Small intestine (tissue), 16 donors: ENCODE results near the gene EPHA2. TPM values are rescaled to one million over a fixed set of nuclear protein-coding genes. Genes with fewer than 3 reads are reported as not detected.

Source experiments
- DNase-seq, 2 donors: peaks; one replicate each; pipeline versions ENCODE4 v3.0.0 to v3.0.0-alpha.2; 2013
- FAIRE-seq: peaks from 2 replicates; lab custom pipeline; 2012; peaks lifted over from hg19 to GRCh38; lab: Jason Lieb, UNC
- H3K27ac ChIP-seq, 3 donors: one replicate each; pipeline ENCODE4 v1.5.1; 2013; ENCODE audit warnings: low read length in 2 of 3, mild to moderate bottlenecking in 2 of 3, control low read depth in 1 of 3, inconsistent platforms in 1 of 3, low read depth in 1 of 3, moderate library complexity in 1 of 3
- H3K27me3 ChIP-seq, 3 donors: one replicate each; pipeline ENCODE4 v1.6.1; 2013; ENCODE audit warnings: low read length in 3 of 3, inconsistent platforms in 1 of 3; ENCODE audit not compliant: control insufficient read depth in 3 of 3, insufficient read depth in 3 of 3
- H3K36me3 ChIP-seq, 3 donors: one replicate each; pipeline ENCODE4 v1.6.1; 2013; ENCODE audit warnings: low read length in 3 of 3, inconsistent platforms in 1 of 3, low read depth in 1 of 3, mild to moderate bottlenecking in 1 of 3, moderate library complexity in 1 of 3; ENCODE audit not compliant: control insufficient read depth in 3 of 3, insufficient read depth in 2 of 3
- H3K4me1 ChIP-seq, 3 donors: one replicate each; pipeline ENCODE4 v1.6.1; 2013; ENCODE audit warnings: low read length in 2 of 3, inconsistent platforms in 1 of 3, low read depth in 1 of 3, mild to moderate bottlenecking in 1 of 3, moderate library complexity in 1 of 3; ENCODE audit not compliant: control insufficient read depth in 3 of 3, insufficient read depth in 2 of 3
- H3K4me3 ChIP-seq, 3 donors: one replicate each; pipeline ENCODE4 v1.5.1; 2013; ENCODE audit warnings: low read length in 3 of 3, control low read depth in 1 of 3, inconsistent platforms in 1 of 3, low read depth in 1 of 3, mild to moderate bottlenecking in 1 of 3, moderate library complexity in 1 of 3
- H3K9me3 ChIP-seq, 2 donors: one replicate each; pipeline ENCODE4 v1.6.1; 2013; ENCODE audit warnings: low read depth in 1 of 2, low read length in 1 of 2; ENCODE audit not compliant: control insufficient read depth in 2 of 2, insufficient read depth in 1 of 2
- WGBS, 3 donors: extraction: QIAGEN DNeasy Blood & Tissue Kit; methylation state at CpG; one replicate each; pipeline ENCODE4 v1.1.7; 2013; 5-methylcytosine and 5-hydroxymethylcytosine counted together
- long read RNA-seq, 10 donors: transcript quantifications; one replicate each; lab custom pipeline, GENCODE V29; 2026
- polyA plus RNA-seq, 4 donors: library from polyadenylated mRNA; stranded (reverse) in 3 of 4; unstranded in 1 of 4; fragments of 200-250 nt in 3 of 4; fragments of 120-200 nt in 1 of 4; gene quantifications; one replicate each; pipeline versions ENCODE4 v1.2.1 to v1.2.3, GENCODE V29; 2013
- donor health status: healthy with polysubstance abuse.
- donor health status: control.
- donor health status: control.
- donor health status: Bipolar disorder and iron deficiency.
- donor health status: healthy.

EPHA2 gene
- 10 to 100 TPM; 12.7 to 23.8 (median 19.8) TPM for polyA plus RNA-seq
- long read RNA-seq, donor 1, result 0 reads
- long read RNA-seq, donor 2, result 0 reads
- long read RNA-seq, donor 3, partial matches to known transcripts, result 7 of 7 reads
- long read RNA-seq, donor 3, other reads (novel, unspliced or antisense), result 0 of 7 reads
- long read RNA-seq, donor 4, result 0 reads
- long read RNA-seq, donor 5, result 0 reads
- long read RNA-seq, donor 6, partial matches to known transcripts, result 0 of 1 reads
- long read RNA-seq, donor 6, other reads (novel, unspliced or antisense), result 0 of 1 reads
- long read RNA-seq, donor 7, result 0 reads
- long read RNA-seq, donor 8, result 0 reads
- long read RNA-seq, donor 9, result 0 reads
- long read RNA-seq, donor 10, partial matches to known transcripts, result 5 of 6 reads
- long read RNA-seq, donor 10, other reads (novel, unspliced or antisense), result 0 of 6 reads

GRCh38 chr1:16155537-16156410 lies at the start of gene EPHA2:
TSS of gene EPHA2 (minus strand) at chr1:16156069. CDS start at chr1:16155932, 137 bp downstream.
- Histone ChIP-seq H3K4me3 (peak within 1 kb of the TSS; percentile 53 to 91 (median 82)), H3K4me1 (peaks cover 2 to 71% (median 9%) of the 10 kb centered on the region in 3 donors), H3K27ac (peak within 1 kb of the TSS; percentile 90 to 96 (median 94)), H3K27me3 (no peaks in the 10 kb centered on the region), H3K9me3 (no peaks in the 10 kb centered on the region), H3K36me3 (peaks cover 0 to 26% (median 0%) of the 10 kb centered on the region in 3 donors)
- FAIRE-seq (no peak), DNase-seq (peak; percentile 95 to 96)
- WGBS, 3 donors, result 3 to 9% (median 5%) methylated on average over 67 to 89 of the region's 89 CpGs

DNA sequence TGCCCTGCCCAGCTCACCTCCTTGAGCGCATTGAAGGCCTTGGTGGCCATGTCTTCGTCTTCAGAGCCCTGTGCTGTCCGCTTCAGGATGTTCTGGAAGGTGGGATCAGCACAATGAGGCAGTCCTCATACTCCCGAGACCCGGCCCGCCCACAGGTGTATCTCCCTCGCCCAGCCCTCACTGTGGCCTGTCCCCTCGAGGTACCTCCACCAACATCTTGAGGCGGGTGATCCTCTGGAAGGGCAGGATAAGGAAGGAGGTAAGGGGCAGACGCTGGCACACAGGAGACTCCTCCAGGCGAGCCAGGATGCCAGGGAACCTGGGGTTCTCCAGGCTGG lies 49.4 kb upstream of the EPHA2 start:
- Histone ChIP-seq H3K36me3 (peaks cover 0 to 52% (median 0%) of the 10 kb centered on the region in 3 donors), H3K4me1 (peaks cover 2 to 14% (median 2%) of the 10 kb centered on the region in 3 donors), H3K4me3 (no peak overlapping the region), H3K27me3 (no peaks in the 10 kb centered on the region), H3K27ac (no peak overlapping the region), H3K9me3 (no peaks in the 10 kb centered on the region)
- 93 to 96% (median 95%) methylated on average over 11 of the region's 11 CpGs for WGBS, 3 donors
- DNase-seq (no peak), FAIRE-seq (no peak)

DNA sequence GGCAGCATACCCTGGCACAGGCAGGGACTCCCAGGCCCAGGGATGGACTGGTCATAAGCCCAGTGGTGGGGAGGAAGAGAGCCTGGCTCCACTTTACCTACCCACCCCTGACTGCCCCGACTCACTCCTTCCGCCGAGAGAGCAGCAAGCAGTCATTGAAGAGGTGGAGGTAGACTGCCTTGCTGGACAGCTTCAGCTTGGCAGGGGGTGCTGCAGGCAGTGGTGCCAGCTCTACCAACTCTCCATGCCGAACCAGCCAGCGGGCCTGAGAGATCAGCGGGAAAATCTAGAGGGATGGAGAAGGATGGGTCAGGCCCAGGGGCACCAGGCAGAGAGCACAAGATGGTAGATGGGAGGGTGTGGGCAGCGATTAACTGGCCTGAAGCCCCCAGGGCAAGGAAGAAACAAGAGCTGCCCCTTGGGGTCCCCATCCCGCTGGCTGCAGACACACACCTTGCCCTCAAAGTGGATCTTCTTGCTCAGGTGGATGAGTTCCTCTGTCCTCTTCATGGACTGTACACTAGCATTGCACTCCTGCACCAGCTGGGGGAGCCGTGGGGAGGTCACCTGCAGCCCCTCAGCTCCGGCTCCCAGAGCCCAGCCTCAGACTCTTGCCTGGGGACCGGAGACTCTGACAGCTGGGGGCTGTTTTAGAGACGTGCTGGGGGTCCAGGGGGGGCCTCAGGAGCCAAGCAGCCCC lies 48.9 kb upstream of the EPHA2 start:
- Histone ChIP-seq H3K4me1 (peaks cover 2 to 10% (median 2%) of the 10 kb centered on the region in 3 donors), H3K9me3 (no peaks in the 10 kb centered on the region), H3K4me3 (no peak overlapping the region), H3K27ac (no peak overlapping the region), H3K36me3 (peaks cover 0 to 57% (median 0%) of the 10 kb centered on the region in 3 donors), H3K27me3 (no peaks in the 10 kb centered on the region)
- 81 to 84% (median 82%) methylated on average over 12 of the region's 12 CpGs for WGBS, 3 donors
- peak in 1 of 2 donors; percentile 55 for DNase-seq
- FAIRE-seq, result no peak

DNA sequence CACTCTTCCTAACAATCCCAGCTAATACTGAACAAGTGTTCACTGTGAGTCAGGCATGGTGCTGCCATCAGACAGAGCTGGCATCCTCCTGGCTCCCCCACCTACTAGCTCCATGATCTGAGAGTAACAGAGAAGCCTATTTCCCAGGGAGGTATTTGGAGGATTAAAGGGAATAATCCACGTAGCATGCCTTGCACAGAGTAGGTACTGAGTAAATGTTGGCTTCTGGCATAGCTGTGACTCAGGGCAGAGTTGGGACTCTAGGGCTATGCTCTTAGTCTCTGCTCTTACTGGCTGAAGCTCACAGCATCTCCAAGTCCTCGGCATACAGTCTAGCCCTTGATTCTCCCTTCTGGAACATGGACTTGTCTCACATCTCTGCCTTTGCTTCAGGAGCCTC lies 48.3 kb upstream of the EPHA2 start:
- H3K9me3 ChIP-seq, result no peaks in the 10 kb centered on the region
- H3K4me3 ChIP-seq, result no peak overlapping the region
- FAIRE-seq, result no peak
- WGBS, 3 donors, result 93 to 98% (median 96%) methylated on average over 2 of the region's 2 CpGs
- H3K27ac ChIP-seq, result no peak overlapping the region
- no peaks in the 10 kb centered on the region for H3K27me3 ChIP-seq
- no peak for DNase-seq
- peaks cover 0 to 62% (median 0%) of the 10 kb centered on the region in 3 donors for H3K36me3 ChIP-seq
- H3K4me1 ChIP-seq, result peaks cover 2 to 10% (median 5%) of the 10 kb centered on the region in 3 donors

DNA sequence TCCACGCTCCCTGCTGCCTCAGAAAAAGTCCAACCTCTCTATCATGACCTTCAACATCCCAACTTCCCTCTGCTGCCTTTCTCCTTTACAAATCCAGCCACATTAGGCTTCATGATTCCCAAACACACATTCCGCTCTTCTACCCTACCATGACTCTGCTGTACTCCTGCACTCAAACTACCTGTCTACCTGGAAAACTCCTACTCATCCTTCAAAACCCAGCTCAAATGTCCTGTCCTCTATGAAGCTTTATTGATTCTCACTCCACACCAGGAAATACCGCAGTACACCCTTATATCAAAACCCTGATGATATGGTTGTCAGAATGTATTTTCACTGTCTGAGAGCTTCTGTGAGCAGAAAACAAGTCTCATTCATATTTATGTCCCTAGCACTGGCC lies 47.7 kb upstream of the EPHA2 start:
- WGBS, 3 donors, result 49 to 61% (median 55%) methylated on average over 3 of the region's 3 CpGs
- FAIRE-seq, result no peak
- H3K36me3 ChIP-seq, result peaks cover 0 to 62% (median 0%) of the 10 kb centered on the region in 3 donors

DNA sequence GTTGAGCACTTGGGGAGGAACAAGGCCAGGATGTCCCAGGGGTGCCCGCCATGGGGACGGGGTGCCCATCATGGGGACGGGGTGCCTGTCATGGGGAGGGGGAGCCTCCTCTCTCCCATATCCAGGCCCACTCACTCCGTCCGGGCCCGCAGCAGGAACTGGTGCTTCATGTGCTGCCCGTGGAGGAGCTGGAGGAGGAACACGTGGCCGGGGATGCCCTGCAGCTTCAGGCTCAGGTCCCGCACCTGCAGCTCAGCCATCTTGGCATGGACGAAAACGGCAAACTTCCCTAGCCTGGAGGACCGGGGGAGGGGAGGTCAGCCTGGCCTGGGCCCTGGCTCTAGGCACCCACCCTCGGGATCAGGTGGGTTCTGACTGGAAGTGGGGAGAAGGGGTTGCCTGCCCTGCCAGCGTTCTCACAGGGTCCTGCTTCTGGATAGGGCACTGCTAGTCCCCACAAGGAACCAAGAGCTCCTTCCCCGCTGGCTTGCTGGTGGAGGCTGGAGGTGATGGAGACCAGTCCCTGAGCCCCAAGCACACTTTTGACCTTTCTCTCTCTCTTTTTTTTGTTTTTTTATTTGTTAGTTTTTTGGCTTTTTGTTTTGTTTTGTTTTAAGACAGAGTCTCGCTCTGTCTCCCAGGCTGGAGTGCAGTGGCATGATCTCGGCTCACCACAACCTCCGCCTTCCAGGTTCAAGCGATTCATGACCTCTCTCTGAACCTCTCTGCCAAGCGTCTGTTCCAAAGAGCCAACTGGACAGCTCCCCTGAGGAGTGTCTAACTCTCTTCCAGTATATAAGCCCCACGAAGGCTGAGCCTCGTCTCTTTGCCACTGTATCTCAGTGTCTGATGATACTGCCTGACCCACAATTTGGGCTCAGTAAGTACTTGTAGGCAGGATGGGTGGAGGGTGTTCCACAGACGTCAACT lies 46.7 kb upstream of the EPHA2 start:
- H3K4me3 ChIP-seq, result no peak overlapping the region
- WGBS, 3 donors, result 89 to 91% (median 90%) methylated on average over 20 to 24 of the region's 24 CpGs
- H3K36me3 ChIP-seq, result peaks cover 0 to 68% (median 0%) of the 10 kb centered on the region in 3 donors
- no peaks in the 10 kb centered on the region for H3K9me3 ChIP-seq
- DNase-seq, result no peak
- no peak overlapping the region for H3K27ac ChIP-seq
- peaks cover 2 to 8% (median 5%) of the 10 kb centered on the region in 3 donors for H3K4me1 ChIP-seq
- H3K27me3 ChIP-seq, result no peaks in the 10 kb centered on the region
- no peak for FAIRE-seq

More for the DNA sequence above, 47.7 kb upstream of the EPHA2 start:
- H3K4me3 ChIP-seq, result no peak overlapping the region
- no peaks in the 10 kb centered on the region for H3K9me3 ChIP-seq
- no peak overlapping the region for H3K27ac ChIP-seq
- peaks cover 2 to 10% (median 5%) of the 10 kb centered on the region in 3 donors for H3K4me1 ChIP-seq
- no peaks in the 10 kb centered on the region for H3K27me3 ChIP-seq
- DNase-seq, result no peak

DNA sequence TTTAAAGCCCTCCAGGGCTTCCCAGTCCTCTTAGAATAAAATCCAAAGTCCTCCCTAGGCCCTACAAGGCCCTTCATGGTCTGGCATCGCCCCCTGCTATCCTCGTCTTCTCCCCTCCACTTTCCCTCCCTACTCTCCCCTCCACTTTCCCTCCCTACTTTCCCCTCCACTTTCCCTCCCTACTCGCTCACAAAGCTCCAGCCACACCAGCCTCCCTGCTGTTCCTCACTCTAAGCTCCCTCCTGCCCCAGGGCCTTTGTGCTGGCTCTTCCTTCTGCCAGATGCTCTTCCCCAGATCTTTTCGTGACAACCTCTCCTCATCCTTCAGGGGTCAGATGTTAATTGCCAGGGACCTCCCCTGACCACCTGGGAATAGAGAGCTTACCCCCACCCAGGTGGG lies 43.8 kb upstream of the EPHA2 start:
- DNase-seq (no peak), FAIRE-seq (no peak)
- no peak overlapping the region for H3K27ac ChIP-seq
- no peak overlapping the region for H3K4me3 ChIP-seq
- 91 to 96% (median 95%) methylated on average over 4 of the region's 4 CpGs for WGBS, 3 donors
- H3K36me3 ChIP-seq, result peaks cover 0 to 63% (median 0%) of the 10 kb centered on the region in 3 donors
- peaks cover 0 to 3% (median 0%) of the 10 kb centered on the region in 3 donors for H3K4me1 ChIP-seq
- no peaks in the 10 kb centered on the region for H3K9me3 ChIP-seq
- H3K27me3 ChIP-seq, result no peaks in the 10 kb centered on the region
